Measurements from ENCODE around the gene FBXW8. TPM values are rescaled to one million over a fixed set of nuclear protein-coding genes. Genes with fewer than 3 reads are reported as not detected.

FBXW8 gene
- total RNA-seq, 3 donors from 2014 or later = 12.0 to 13.2 (median 13.1) TPM

GRCh38 chr12:116887244-116887643 lies 23.5 kb upstream of the FBXW8 start:
- no peak overlapping the region for H3K4me3 ChIP-seq
- TF ChIP-seq, protein P1, sequence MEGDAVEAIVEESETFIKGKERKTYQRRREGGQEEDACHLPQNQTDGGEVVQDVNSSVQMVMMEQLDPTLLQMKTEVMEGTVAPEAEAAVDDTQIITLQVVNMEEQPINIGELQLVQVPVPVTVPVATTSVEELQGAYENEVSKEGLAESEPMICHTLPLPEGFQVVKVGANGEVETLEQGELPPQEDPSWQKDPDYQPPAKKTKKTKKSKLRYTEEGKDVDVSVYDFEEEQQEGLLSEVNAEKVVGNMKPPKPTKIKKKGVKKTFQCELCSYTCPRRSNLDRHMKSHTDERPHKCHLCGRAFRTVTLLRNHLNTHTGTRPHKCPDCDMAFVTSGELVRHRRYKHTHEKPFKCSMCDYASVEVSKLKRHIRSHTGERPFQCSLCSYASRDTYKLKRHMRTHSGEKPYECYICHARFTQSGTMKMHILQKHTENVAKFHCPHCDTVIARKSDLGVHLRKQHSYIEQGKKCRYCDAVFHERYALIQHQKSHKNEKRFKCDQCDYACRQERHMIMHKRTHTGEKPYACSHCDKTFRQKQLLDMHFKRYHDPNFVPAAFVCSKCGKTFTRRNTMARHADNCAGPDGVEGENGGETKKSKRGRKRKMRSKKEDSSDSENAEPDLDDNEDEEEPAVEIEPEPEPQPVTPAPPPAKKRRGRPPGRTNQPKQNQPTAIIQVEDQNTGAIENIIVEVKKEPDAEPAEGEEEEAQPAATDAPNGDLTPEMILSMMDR (IDR thresholded peaks at IDR 0.05) = no peak
- no peaks in the 10 kb centered on the region for H3K4me1 ChIP-seq (ENCODE audit: low read depth)
- no peak for DNase-seq
- H3K36me3 ChIP-seq (ENCODE audit: low read depth) = no peaks in the 10 kb centered on the region
- ATAC-seq = no peak
- H3K9me3 ChIP-seq = no peaks in the 10 kb centered on the region
- intact Hi-C loops (cut with DNase I, micrococcal nuclease) = no loop called here

GRCh38 chr12:116887897-116888296 lies 22.9 kb upstream of the FBXW8 start:
- Histone ChIP-seq H3K36me3 (ENCODE audit: low read depth) (no peaks in the 10 kb centered on the region), H3K4me1 (ENCODE audit: low read depth) (no peaks in the 10 kb centered on the region), H3K4me3 (no peak overlapping the region), H3K9me3 (no peaks in the 10 kb centered on the region)
- TF ChIP-seq, protein P1 (IDR thresholded peaks at IDR 0.05) = no peak
- intact Hi-C loops (cut with DNase I, micrococcal nuclease) = no loop called here
- peak; percentile 53 for ATAC-seq
- no peak for DNase-seq

DNA sequence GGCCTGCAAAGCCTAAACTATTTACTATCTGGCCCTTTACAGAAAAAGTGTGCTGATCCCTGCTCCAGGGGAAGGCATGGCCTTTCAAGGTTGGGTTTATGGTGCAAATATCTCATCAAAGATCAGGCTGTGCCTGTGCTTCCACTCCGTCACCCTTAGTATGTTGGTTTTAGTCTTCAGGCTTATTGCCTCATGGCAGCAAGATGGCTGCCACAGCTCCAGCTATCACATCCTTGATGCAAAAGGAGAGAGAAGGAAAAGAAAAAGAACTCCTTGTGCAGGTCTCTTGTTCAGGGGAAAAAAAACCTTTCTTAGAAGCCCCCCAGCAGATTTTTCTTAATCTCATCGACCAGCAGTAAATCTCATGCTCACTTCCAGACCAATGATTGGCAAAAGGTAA lies 20.4 kb upstream of the FBXW8 start:
- no peaks in the 10 kb centered on the region for H3K9me3 ChIP-seq
- H3K4me1 ChIP-seq (ENCODE audit: low read depth) = no peaks in the 10 kb centered on the region
- TF ChIP-seq, protein P1 (IDR thresholded peaks at IDR 0.05) = no peak
- no peak overlapping the region for H3K4me3 ChIP-seq
- intact Hi-C loops (cut with DNase I, micrococcal nuclease) = no loop called here
- DNase-seq (no peak), ATAC-seq (no peak)
- no peaks in the 10 kb centered on the region for H3K36me3 ChIP-seq (ENCODE audit: low read depth)

DNA sequence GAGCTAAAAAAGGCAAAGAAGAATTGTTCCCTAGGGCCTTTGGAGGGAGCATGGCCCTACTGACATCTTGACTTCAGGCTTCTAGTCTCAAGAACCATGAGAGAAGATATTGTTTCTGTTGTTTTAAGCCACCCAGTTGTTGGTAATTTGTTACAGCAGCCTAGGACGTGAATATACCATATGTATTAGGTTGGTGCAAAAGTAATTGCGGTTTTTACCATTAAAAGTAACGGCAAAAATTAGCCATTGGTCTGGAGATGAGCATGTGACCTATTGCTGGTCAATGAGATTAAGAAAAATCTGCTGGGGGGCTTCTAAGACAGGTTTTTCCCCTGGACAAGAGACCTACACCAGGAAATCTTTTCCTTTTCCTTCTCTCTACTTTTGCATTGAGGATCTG lies 19.7 kb upstream of the FBXW8 start:
- Histone ChIP-seq H3K4me3 (no peak overlapping the region), H3K4me1 (ENCODE audit: low read depth) (no peaks in the 10 kb centered on the region), H3K9me3 (no peaks in the 10 kb centered on the region), H3K36me3 (ENCODE audit: low read depth) (no peaks in the 10 kb centered on the region)
- DNase-seq = no peak
- TF ChIP-seq, protein P1 (IDR thresholded peaks at IDR 0.05) = no peak
- intact Hi-C loops (cut with DNase I, micrococcal nuclease) = no loop called here
- ATAC-seq = no peak

- ATAC-seq (no peak), DNase-seq (no peak)
- Histone ChIP-seq H3K4me3 (no peak overlapping the region), H3K4me1 (ENCODE audit: low read depth) (no peaks in the 10 kb centered on the region), H3K9me3 (no peaks in the 10 kb centered on the region), H3K36me3 (ENCODE audit: low read depth) (no peaks in the 10 kb centered on the region)
- TF ChIP-seq, protein P1 (IDR thresholded peaks at IDR 0.05) = no peak
- intact Hi-C loops (cut with DNase I, micrococcal nuclease) = no loop called here
Measured at GRCh38 chr12:116892349-116893140, 18.2 kb upstream of the FBXW8 start.

Measured in mucosa of descending colon (tissue), 3 donors.